GM12874 (cell line): Measurements from ENCODE around the gene TSN.

Experiments
- TF ChIP-seq, protein P1 (sequence below): IDR thresholded peaks from 2 replicates; pipeline ENCODE4 v1.5.1; 2011; ENCODE audit warnings: low read depth, mild to moderate bottlenecking, control low read depth, low read length, moderate library complexity; ENCODE audit not compliant: insufficient read depth

Gene TSN

GRCh38 chr2:121736140-121736461 lies 19.4 kb upstream of the TSN start:
- TF ChIP-seq, protein P1, sequence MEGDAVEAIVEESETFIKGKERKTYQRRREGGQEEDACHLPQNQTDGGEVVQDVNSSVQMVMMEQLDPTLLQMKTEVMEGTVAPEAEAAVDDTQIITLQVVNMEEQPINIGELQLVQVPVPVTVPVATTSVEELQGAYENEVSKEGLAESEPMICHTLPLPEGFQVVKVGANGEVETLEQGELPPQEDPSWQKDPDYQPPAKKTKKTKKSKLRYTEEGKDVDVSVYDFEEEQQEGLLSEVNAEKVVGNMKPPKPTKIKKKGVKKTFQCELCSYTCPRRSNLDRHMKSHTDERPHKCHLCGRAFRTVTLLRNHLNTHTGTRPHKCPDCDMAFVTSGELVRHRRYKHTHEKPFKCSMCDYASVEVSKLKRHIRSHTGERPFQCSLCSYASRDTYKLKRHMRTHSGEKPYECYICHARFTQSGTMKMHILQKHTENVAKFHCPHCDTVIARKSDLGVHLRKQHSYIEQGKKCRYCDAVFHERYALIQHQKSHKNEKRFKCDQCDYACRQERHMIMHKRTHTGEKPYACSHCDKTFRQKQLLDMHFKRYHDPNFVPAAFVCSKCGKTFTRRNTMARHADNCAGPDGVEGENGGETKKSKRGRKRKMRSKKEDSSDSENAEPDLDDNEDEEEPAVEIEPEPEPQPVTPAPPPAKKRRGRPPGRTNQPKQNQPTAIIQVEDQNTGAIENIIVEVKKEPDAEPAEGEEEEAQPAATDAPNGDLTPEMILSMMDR: no peak

DNA sequence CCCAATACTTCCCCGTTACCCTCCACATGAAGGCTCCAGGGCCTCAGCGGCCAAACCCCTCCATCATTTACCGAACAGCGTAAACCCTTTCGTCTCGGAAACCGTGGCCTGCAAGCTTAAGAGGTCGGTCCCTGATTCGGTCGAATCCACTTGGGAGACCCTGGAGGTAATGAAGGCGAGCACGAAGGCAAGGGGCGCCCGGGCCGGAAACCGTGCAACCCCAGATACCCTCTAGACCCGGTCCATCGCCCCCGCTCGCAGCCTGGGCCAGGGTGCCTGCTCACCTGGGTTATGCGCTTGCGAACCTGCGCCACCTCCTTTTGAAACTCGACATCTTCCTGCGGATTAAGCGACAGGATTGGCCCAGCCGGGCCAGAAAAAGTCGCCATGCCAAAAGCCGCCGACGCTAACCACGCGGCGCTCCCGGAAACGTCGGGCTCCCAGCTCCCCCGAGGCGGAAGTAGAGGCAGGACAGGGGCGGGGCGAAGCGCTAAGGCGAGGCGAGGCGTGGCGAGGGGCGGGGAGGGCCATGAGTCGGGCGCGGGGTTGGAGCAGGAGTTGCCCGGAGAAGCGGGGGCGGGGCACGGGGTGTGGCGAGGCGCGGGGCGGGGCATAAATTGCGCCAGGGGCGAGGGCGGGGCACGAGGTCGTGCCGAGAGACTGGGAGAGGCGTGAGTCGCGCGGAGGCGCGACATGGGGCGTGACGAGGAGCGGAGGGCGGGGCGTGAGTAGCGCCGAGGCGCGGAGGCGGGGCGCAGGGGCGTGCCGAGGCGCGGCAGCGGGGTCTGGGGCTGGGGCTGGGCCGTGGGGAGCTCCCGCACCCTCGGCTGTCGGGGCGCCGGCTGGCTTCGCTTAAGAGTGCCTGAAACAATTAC lies 18.8 kb upstream of the TSN start, which contains the start of gene NIFK:
Gene NIFK, minus strand, starts transcription at position 414 of the 875 bp plus-strand sequence. Its CDS starts 25 bp downstream, at position 389.
- TF ChIP-seq, protein P1: no peak

GRCh38 chr2:121740973-121741372 lies 14.5 kb upstream of the TSN start:
- TF ChIP-seq, protein P1: no peak

- TF ChIP-seq, protein P1: no peak
Measured at GRCh38 chr2:121741450-121741849, 14.0 kb upstream of the TSN start.

- TF ChIP-seq, protein P1: no peak
Measured at GRCh38 chr2:121746071-121746578, 9.3 kb upstream of the TSN start.

GRCh38 chr2:121748202-121748601 lies 7.2 kb upstream of the TSN start:
- TF ChIP-seq, protein P1: peak; percentile 34; the same call in 1 of the 2 replicates

- TF ChIP-seq, protein P1: no peak
Measured at GRCh38 chr2:121754851-121755236, 607 bp upstream of the TSN start.
